ENCODE data around the gene SFMBT2. TPM values are rescaled to one million over a fixed set of nuclear protein-coding genes. Genes with fewer than 3 reads are reported as not detected.
A peak's percentile ranks its signal among the peaks of the same experiment; 100 is the strongest.

SFMBT2 gene
- total and polyA plus RNA-seq, 10 of the 15 experiments (the other 5 are each of a cell fraction or from before 2014, with no cell fraction given): 2.8 to 29.6 (median 15.1) TPM

- ChIA-PET POLR2A (interaction anchor here (0.6 to 4.4 kb wide), 3 partner anchors 8 to 81 kb away, joined by 3 to 23 read pairs (median 4); no protein-coding TSS in a partner anchor), CTCF (interaction anchor here (0.7 to 3.1 kb wide), 13 partner anchors 9 to 491 kb away, joined by 3 to 13 read pairs (median 4); no protein-coding TSS in a partner anchor), SMC1A (ENCODE audit: uncharacterized antibody, unreplicated experiment) (interaction anchor here (1.0 to 4.0 kb wide), 11 partner anchors 9 to 490 kb away, joined by 3 to 23 read pairs (median 4); no protein-coding TSS in a partner anchor), RAD21 (ENCODE audit: unreplicated experiment) (interaction anchor here (0.6 to 3.6 kb wide), 16 partner anchors 9 to 488 kb away, joined by 3 to 13 read pairs (median 4); no protein-coding TSS in a partner anchor)
- Histone ChIP-seq H4K20me1 (ENCODE audit: control insufficient read depth, insufficient read depth) (peaks cover 8% of the 10 kb centered on the region; the same call in 1 of the 2 replicates), H3K9ac (ENCODE audit: control insufficient read depth, insufficient read depth, low read length) (peak overlapping the region; percentile 89), H3K36me3 (ENCODE audit: control insufficient read depth in 2 of 2, insufficient read depth in 2 of 2, low read length in 1 of 2) (peaks cover 0 to 12% of the 10 kb centered on the region in 2 experiments; a peak in 2 of 4 replicates), H3K4me2 (ENCODE audit: control insufficient read depth, insufficient read depth) (peak overlapping the region; percentile 62), H3K27ac (ENCODE audit: control insufficient read depth, insufficient read depth) (peak overlapping the region; percentile 86), H3K27me3 (replicated peaks in 1 of 2; ENCODE audit: control insufficient read depth in 2 of 2, insufficient read depth in 2 of 2, low read length in 1 of 2) (no peaks in the 10 kb centered on the region), H3K9me3 (replicated peaks; ENCODE audit: control insufficient read depth, insufficient read depth, low read length) (no peaks in the 10 kb centered on the region), H3K4me3 (peak overlapping the region; percentile 100), H3K4me1 (ENCODE audit: control insufficient read depth, insufficient read depth, low read length) (peaks cover 15% of the 10 kb centered on the region), H3K79me2 (ENCODE audit: control insufficient read depth, insufficient read depth, low read length) (peaks cover 78% of the 10 kb centered on the region), H2AFZ (ENCODE audit: control insufficient read depth, low read depth, low read length) (peak overlapping the region; percentile 30)
- intact Hi-C loops (cut with micrococcal nuclease; ENCODE audit: unreplicated experiment) (loop anchor here (2.0 kb wide), 3 partner anchors 62 to 488 kb away; no protein-coding TSS in a partner anchor), in situ Hi-C loops (cut with MboI) (loop anchor here (25.0 kb wide), 1 partner anchor 746 kb away; no protein-coding TSS in a partner anchor)
- WGBS (ENCODE audit: insufficient coverage, insufficient replicate concordance, low lambda C conversion rate, missing lambda C conversion rate): 1% methylated on average over 55 of the region's 65 CpGs
- ATAC-seq: peak; percentile 50
- no peak for DNase-seq (ENCODE audit: low read depth, low spot score)
- BruUV-seq (replicated peaks): no TSS peak
- no peak for FAIRE-seq
- peak; percentile 55 for TF ChIP-seq GATAD2B (conservative IDR thresholded peaks at IDR 0.05; ENCODE audit: low read depth)
- peak; percentile 25 for TF ChIP-seq MYC (IDR thresholded peaks at IDR 0.05; ENCODE audit: insufficient read depth, insufficient read length, insufficient replicate concordance, low read length, severe bottlenecking)
- peak; percentile 22 to 30; a peak in 3 of 4 replicates for TF ChIP-seq IKZF2 (IDR thresholded peaks at IDR 0.05)
- 0 out of 2 replicates have a peak, but pooled peaks have one; percentile 17 for TF ChIP-seq HDGF (IDR thresholded peaks at IDR 0.05)
- 0 out of 3 replicates have a peak, but pooled peaks have one; percentile 12 for TF ChIP-seq POU2F2 (IDR thresholded peaks at IDR 0.05; ENCODE audit: borderline replicate concordance, low read depth, low read length)
- peak; percentile 37; the same call in 1 of the 2 replicates for TF ChIP-seq ZSCAN29 (IDR thresholded peaks at IDR 0.05)
- TF ChIP-seq BMI1 (IDR thresholded peaks at IDR 0.05; ENCODE audit: borderline replicate concordance): no peak
- peak; percentile 47; the same call in 1 of the 2 replicates for TF ChIP-seq RUNX3 (IDR thresholded peaks at IDR 0.05; ENCODE audit: low read length)
- TF ChIP-seq RBBP5 (conservative IDR thresholded peaks at IDR 0.05): no peak
- TF ChIP-seq CTCF (IDR thresholded peaks at IDR 0.05 in 2 of 3, conservative IDR thresholded peaks at IDR 0.05 in 1 of 3; ENCODE audit: control insufficient read depth in 2 of 3, extremely low read depth in 1 of 3, insufficient read depth in 1 of 3, low read depth in 3 of 3, low read length in 3 of 3): peak; percentile 49 to 79 (median 74)
- peak; percentile 75 for TF ChIP-seq RAD21 (IDR thresholded peaks at IDR 0.05; ENCODE audit: insufficient read depth, low read depth, low read length)
- TF ChIP-seq ZBTB4 (CRISPR knock-in tag; IDR thresholded peaks at IDR 0.05): no peak
- TF ChIP-seq HDAC6 (IDR thresholded peaks at IDR 0.05; ENCODE audit: unreplicated experiment): peak; percentile 60
- TF ChIP-seq MEF2B (IDR thresholded peaks at IDR 0.05; ENCODE audit: partially characterized antibody, poor library complexity, severe bottlenecking): peak; percentile 14
- peak in 1 of 2 experiments; percentile 75; a peak in 2 of 4 replicates for TF ChIP-seq BHLHE40 (IDR thresholded peaks at IDR 0.05; ENCODE audit: borderline replicate concordance in 1 of 2, low read depth in 2 of 2, low read length in 1 of 2)
- no peak for TF ChIP-seq IRF4 (IDR thresholded peaks at IDR 0.05; ENCODE audit: low read depth, low read length)
- no peak for TF ChIP-seq ZZZ3 (IDR thresholded peaks at IDR 0.05; ENCODE audit: control insufficient read depth, insufficient read length, low read depth)
- 0 out of 2 replicates have a peak, but pooled peaks have one; percentile 31 for TF ChIP-seq DPF2 (IDR thresholded peaks at IDR 0.05)
Observed at GRCh38 chr10:7408291-7409044, 2.4 kb downstream of the SFMBT2 start.
